SK-N-SH (cell line): ENCODE results near the gene SCN8A. TPM values are rescaled to one million over a fixed set of nuclear protein-coding genes. Genes with fewer than 3 reads are reported as not detected.

Experiments used
- CTCF ChIA-PET: fragments of 300-600, 350-600 bp; formaldehyde crosslinking; extraction: SDS; loops from one replicate; lab custom pipeline; 2021; lab: Yijun Ruan, JAX
- POLR2A ChIA-PET: fragments of 350-600 bp; sonication (Branson Sonifier 250); formaldehyde crosslinking; extraction: SDS; loops from one replicate; lab custom pipeline; 2020; ENCODE audit warnings: antibody characterized with exemption, inconsistent platforms; lab: Yijun Ruan, JAX
- DNase-seq: peaks from one replicate; pipeline ENCODE4 v3.0.0; 2012
- H2AFZ ChIP-seq: fragments of 200-600 bp; sonication (generic); 2 replicates; pipeline ENCODE4 v1.8.1; 2016; ENCODE audit warnings: antibody characterized with exemption, mild to moderate bottlenecking, low read depth
- H3F3A ChIP-seq: fragments of 200-600 bp; sonication (generic); replicated peaks from 2 replicates; pipeline ENCODE3; 2016; ENCODE audit warnings: antibody characterized with exemption, mild to moderate bottlenecking; ENCODE audit not compliant: insufficient read depth
- H3K27ac ChIP-seq, 2 experiments: fragments of 200-500 bp in 1 of 2; fragments of 200-600 bp in 1 of 2; sonication (Bioruptor generic) in 1 of 2; sonication (generic), shearing (Covaris generic) in 1 of 2; 2 replicates each; pipeline versions ENCODE4 v1.5.1 to v1.6.1; 2014 to 2016; ENCODE audit warnings: low read depth in 2 of 2, inconsistent platforms in 1 of 2, low read length in 1 of 2, mild to moderate bottlenecking in 1 of 2, mixed read lengths in 1 of 2
- H3K27me3 ChIP-seq: fragments of 200-600 bp; sonication (generic), shearing (Covaris generic); 2 replicates; pipeline ENCODE4 v1.6.1; 2016; ENCODE audit warnings: mixed run types; ENCODE audit not compliant: insufficient read depth
- H3K36me3 ChIP-seq, 2 experiments: fragments of 200-500 bp in 1 of 2; fragments of 200-600 bp in 1 of 2; sonication (Bioruptor generic) in 1 of 2; sonication (generic) in 1 of 2; replicated peaks in 1 of 2; 2 replicates each; pipeline versions ENCODE3 to v1.5.1; 2014 to 2016; ENCODE audit warnings: low read length in 1 of 2, mild to moderate bottlenecking in 1 of 2; ENCODE audit not compliant: insufficient read depth in 2 of 2, control insufficient read depth in 1 of 2
- H3K4me1 ChIP-seq, 2 experiments: fragments of 200-500 bp in 1 of 2; fragments of 200-600 bp in 1 of 2; sonication (Bioruptor generic) in 1 of 2; sonication (generic), shearing (Covaris generic) in 1 of 2; 2 replicates each; pipeline versions ENCODE4 v1.5.1 to v1.6.1; 2014 to 2016; ENCODE audit warnings: low read depth in 1 of 2, low read length in 1 of 2, mixed run types in 1 of 2; ENCODE audit not compliant: insufficient read depth in 2 of 2, control insufficient read depth in 1 of 2
- H3K4me2 ChIP-seq: fragments of 200-600 bp; sonication (generic), shearing (Covaris generic); 2 replicates; pipeline ENCODE4 v1.6.1; 2017; ENCODE audit warnings: mixed run types
- H3K4me3 ChIP-seq, 2 experiments: fragments of 200-500 bp in 1 of 2; fragments of 200-600 bp in 1 of 2; sonication (Bioruptor generic) in 1 of 2; sonication (generic), shearing (Covaris generic) in 1 of 2; 2 replicates each; pipeline versions ENCODE4 v1.5.1 to v1.8.1; 2014 to 2016; ENCODE audit warnings: low read depth in 2 of 2, inconsistent platforms in 1 of 2, low read length in 1 of 2, mild to moderate bottlenecking in 1 of 2, mixed read lengths in 1 of 2, moderate library complexity in 1 of 2
- H3K79me2 ChIP-seq: fragments of 200-600 bp; sonication (generic); 2 replicates; pipeline ENCODE4 v1.8.1; 2017; ENCODE audit warnings: mild to moderate bottlenecking; ENCODE audit not compliant: insufficient read depth
- H3K9ac ChIP-seq: fragments of 200-600 bp; sonication (generic); 2 replicates; pipeline ENCODE4 v1.6.1; 2017; ENCODE audit warnings: mixed run types
- H3K9me2 ChIP-seq: fragments of 200-600 bp; sonication (generic); 2 replicates; pipeline ENCODE4 v1.6.1; 2017; ENCODE audit warnings: mixed run types
- H3K9me3 ChIP-seq: fragments of 200-600 bp; sonication (generic); 2 replicates; pipeline ENCODE4 v1.6.1; 2017; ENCODE audit warnings: mixed run types, mild to moderate bottlenecking, moderate library complexity
- H4K20me1 ChIP-seq: fragments of 200-600 bp; sonication (generic); 2 replicates; pipeline ENCODE4 v1.6.1; 2017; ENCODE audit warnings: mild to moderate bottlenecking, mixed run types; ENCODE audit not compliant: insufficient read depth
- ELF1 ChIP-seq: IDR thresholded peaks from 2 replicates; pipeline ENCODE4 v1.4.0; 2012
- EP300 ChIP-seq, 2 experiments: IDR thresholded peaks; 2 replicates each; pipeline versions ENCODE4 v1.4.0 to v1.6.1; 2012; ENCODE audit warnings: borderline replicate concordance in 1 of 2, low read depth in 1 of 2, low read length in 1 of 2
- EZH2phosphoT487 ChIP-seq: fragments of 200-600 bp; sonication (generic); IDR thresholded peaks from 2 replicates; pipeline ENCODE4 v1.6.1; 2017; ENCODE audit warnings: low read depth, mixed run types, mild to moderate bottlenecking, antibody characterized with exemption, moderate library complexity, borderline replicate concordance
- FOSL2 ChIP-seq: IDR thresholded peaks from 2 replicates; pipeline ENCODE4 v1.4.0; 2012; ENCODE audit warnings: low read depth, mild to moderate bottlenecking, moderate library complexity, borderline replicate concordance
- FOXJ3 ChIP-seq: sonication (generic); formaldehyde crosslinking; IDR thresholded peaks from 2 replicates; pipeline ENCODE4 v1.5.1; 2020; ENCODE audit warnings: mild to moderate bottlenecking, missing genetic modification reagents
- FOXM1 ChIP-seq: IDR thresholded peaks from 2 replicates; pipeline ENCODE4 v1.4.0; 2012; ENCODE audit warnings: low read depth, mild to moderate bottlenecking
- GATA2 ChIP-seq: sonication (generic); formaldehyde crosslinking; IDR thresholded peaks from 2 replicates; pipeline ENCODE4 v1.5.0; 2020; ENCODE audit warnings: mild to moderate bottlenecking, missing genetic modification reagents
- RCOR1 ChIP-seq: fragments of 150-350 bp; IDR thresholded peaks from 2 replicates; pipeline ENCODE4 v1.6.1; 2017; ENCODE audit warnings: antibody characterized with exemption, low read length
- REST ChIP-seq: IDR thresholded peaks from 2 replicates; pipeline ENCODE4 v1.6.1; 2012; ENCODE audit warnings: mild to moderate bottlenecking, low read depth, low read length, moderate library complexity
- SIN3A ChIP-seq: IDR thresholded peaks from 2 replicates; pipeline ENCODE4 v1.6.1; 2012; ENCODE audit warnings: low read depth, mild to moderate bottlenecking, low read length, moderate library complexity, borderline replicate concordance
- SMC3 ChIP-seq: IDR thresholded peaks from 2 replicates; pipeline ENCODE4 v1.6.1; 2012; ENCODE audit warnings: low read depth, low read length, improper control_type of control experiment
- USF1 ChIP-seq: IDR thresholded peaks from 2 replicates; pipeline ENCODE4 v1.4.0; 2012; ENCODE audit warnings: low read depth, borderline replicate concordance
- ZBTB33 ChIP-seq: IDR thresholded peaks from 2 replicates; pipeline ENCODE4 v1.4.0; 2012; ENCODE audit warnings: low read depth, borderline replicate concordance
- WGBS: methylation state at CpG from one replicate; pipeline ENCODE4 v1.1.6; 2017; ENCODE audit warnings: low lambda C conversion rate; 5-methylcytosine and 5-hydroxymethylcytosine counted together
- polyA plus RNA-seq, 3 experiments: library from polyadenylated mRNA; depleted of rRNA; stranded (reverse); fragments of >200 nt; gene quantifications; 2 replicates each; pipeline ENCODE4 v1.2.3, GENCODE V29; 2012

The SCN8A gene
- polyA plus RNA-seq, 1 of the 3 experiments (the other 2 are of a cell fraction) = 7.1 TPM

- Histone ChIP-seq H3K27me3 (no peaks in the 10 kb centered on the region), H3K4me1 (peaks cover 0 to 8% of the 10 kb centered on the region in 2 experiments; a peak in 2 of 4 replicates), H3K36me3 (peaks cover 0 to 6% of the 10 kb centered on the region in 2 experiments), H3F3A (peaks cover 3% of the 10 kb centered on the region), H3K4me3 (no peak overlapping the region), H3K9me3 (no peaks in the 10 kb centered on the region), H4K20me1 (peaks cover 10% of the 10 kb centered on the region; the same call in 1 of the 2 replicates), H3K27ac (no peak overlapping the region), H3K4me2 (no peak overlapping the region), H3K9me2 (no peaks in the 10 kb centered on the region), H3K79me2 (peaks cover 14% of the 10 kb centered on the region; the same call in 1 of the 2 replicates)
- ChIA-PET CTCF (interaction anchor here (0.9 to 2.2 kb wide), 3 partner anchors 14 to 138 kb away, joined by 3 to 7 read pairs (median 5); a partner anchor contains a TSS), POLR2A (no interaction called here)
- WGBS = 82% methylated on average over 9 of the region's 9 CpGs
- DNase-seq = no peak
- TF ChIP-seq SMC3 (no peak), ELF1 (no peak), GATA2 (CRISPR knock-in tag) (no peak), REST (no peak), FOXM1 (no peak), EP300 (IDR thresholded peaks at IDR 0.05; ENCODE audit: borderline replicate concordance in 1 of 2, low read depth in 1 of 2, low read length in 1 of 2) (no peak)
- TF ChIP-seq, all 33 proteins: peak for 0
- no peak overlapping the region for H2AFZ ChIP-seq
- H3K9ac ChIP-seq = no peak overlapping the region
Observed at GRCh38 chr12:51675071-51675803, 84.2 kb downstream of the SCN8A start.

GRCh38 chr12:51676875-51677274, 85.8 kb downstream of the SCN8A start:
- H3K4me2 ChIP-seq = no peak overlapping the region
- no peaks in the 10 kb centered on the region for H3K36me3 ChIP-seq
- H3K79me2 ChIP-seq = peaks cover 21% of the 10 kb centered on the region
- peaks cover 9% of the 10 kb centered on the region; the same call in 1 of the 2 replicates for H4K20me1 ChIP-seq
- H3K27ac ChIP-seq = no peak overlapping the region
- H2AFZ ChIP-seq = no peak overlapping the region
- TF ChIP-seq SIN3A (no peak), ZBTB33 (no peak), EZH2phosphoT487 (no peak), FOSL2 (no peak), RCOR1 (no peak), FOXM1 (no peak), GATA2 (CRISPR knock-in tag) (no peak), ELF1 (no peak), USF1 (no peak), FOXJ3 (no peak)
- H3K9ac ChIP-seq = no peak overlapping the region
- DNase-seq = no peak
- no peaks in the 10 kb centered on the region for H3K27me3 ChIP-seq
- H3K9me3 ChIP-seq = no peaks in the 10 kb centered on the region
- no peak overlapping the region for H3K4me3 ChIP-seq
- H3F3A ChIP-seq = peaks cover 3% of the 10 kb centered on the region
- 88% methylated on average over 2 of the region's 2 CpGs for WGBS
- CTCF ChIA-PET = interaction anchor here (0.8 to 1.8 kb wide), 6 partner anchors 9 to 207 kb away, joined by 3 to 7 read pairs (median 3); a partner anchor contains a TSS
- POLR2A ChIA-PET = no interaction called here
- no peaks in the 10 kb centered on the region for H3K9me2 ChIP-seq
- peaks cover 0 to 8% of the 10 kb centered on the region in 2 experiments; a peak in 2 of 4 replicates for H3K4me1 ChIP-seq
